ENCODE measurements around the gene FANCD2.
"Not testable (repeated sequence)": the region's sequence is repeated elsewhere in the genome, so short reads cannot be mapped to it uniquely, and the experiment has no call there.

Gene FANCD2

DNA sequence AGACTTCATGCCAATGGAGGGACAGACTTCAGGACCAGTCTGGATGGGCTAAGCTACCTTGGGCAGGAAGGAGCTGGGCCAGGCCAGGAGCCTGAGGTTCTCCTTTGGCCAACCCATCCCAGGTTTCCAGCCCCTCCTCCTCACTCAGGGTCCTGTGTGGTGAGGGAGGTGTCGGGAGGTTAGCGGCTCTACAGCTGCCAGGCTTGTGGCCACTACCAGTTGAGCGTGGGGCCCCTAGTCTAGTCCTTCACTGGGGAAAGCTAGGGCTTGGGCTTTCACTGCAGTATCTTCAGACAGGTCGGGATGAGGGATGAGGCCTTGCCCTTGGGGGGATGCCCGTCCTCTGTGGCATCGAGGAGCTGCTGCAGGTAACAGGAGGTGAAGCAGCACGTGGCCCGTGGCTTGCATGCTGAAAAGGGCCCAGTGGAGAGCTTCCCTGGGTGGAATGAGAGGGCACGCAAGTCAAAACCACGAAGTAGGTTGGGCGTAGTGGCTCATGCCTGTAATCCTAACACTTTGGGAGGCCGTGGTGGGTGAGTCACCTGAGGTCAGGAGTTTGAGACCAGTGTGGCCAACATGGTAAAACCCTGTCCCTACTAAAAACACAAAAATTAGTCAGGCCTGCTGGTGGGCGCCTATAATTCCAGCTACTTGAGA, 8.5 kb upstream of the FANCD2 start:
- no peak for DNase-seq

DNA sequence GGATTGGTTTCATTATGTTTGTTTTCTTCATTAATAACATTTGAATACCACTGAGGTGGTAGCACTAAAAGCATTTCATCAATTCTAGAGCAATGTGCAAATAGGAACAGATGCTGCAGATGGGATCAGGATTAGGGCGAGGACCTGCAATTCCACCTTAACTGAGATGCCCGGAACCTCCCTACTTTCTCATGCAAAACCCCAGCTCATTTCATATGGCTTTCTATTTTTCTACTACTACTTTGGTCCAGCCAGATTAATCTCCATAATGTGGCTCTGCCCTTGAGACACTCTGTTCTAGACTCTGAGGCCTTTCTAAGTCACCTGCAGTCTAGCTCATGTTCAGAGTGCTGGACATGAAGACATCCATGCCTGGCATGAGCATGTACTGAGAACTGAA, 7.4 kb upstream of the FANCD2 start:
- not testable (repeated sequence) for DNase-seq

DNA sequence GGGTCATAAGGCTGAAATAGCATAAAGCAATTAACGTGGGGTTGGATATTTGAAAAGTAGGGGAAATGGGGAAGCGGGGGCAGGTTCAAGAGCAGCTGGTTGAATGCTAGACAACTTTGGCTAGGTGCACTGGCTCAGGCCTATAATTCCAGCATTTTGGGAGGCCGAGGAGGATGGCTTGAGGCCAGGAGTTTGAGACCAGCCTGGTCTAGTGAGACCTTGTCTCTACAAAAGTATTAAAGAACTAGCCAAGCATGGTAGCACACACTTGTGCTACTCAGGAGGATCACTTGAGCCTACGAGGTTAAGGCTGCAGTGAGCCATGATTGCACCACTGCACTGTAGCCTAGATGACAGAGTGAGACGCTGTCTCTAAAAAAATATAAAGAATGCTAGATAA, 6.9 kb upstream of the FANCD2 start:
- DNase-seq = no peak

DNA sequence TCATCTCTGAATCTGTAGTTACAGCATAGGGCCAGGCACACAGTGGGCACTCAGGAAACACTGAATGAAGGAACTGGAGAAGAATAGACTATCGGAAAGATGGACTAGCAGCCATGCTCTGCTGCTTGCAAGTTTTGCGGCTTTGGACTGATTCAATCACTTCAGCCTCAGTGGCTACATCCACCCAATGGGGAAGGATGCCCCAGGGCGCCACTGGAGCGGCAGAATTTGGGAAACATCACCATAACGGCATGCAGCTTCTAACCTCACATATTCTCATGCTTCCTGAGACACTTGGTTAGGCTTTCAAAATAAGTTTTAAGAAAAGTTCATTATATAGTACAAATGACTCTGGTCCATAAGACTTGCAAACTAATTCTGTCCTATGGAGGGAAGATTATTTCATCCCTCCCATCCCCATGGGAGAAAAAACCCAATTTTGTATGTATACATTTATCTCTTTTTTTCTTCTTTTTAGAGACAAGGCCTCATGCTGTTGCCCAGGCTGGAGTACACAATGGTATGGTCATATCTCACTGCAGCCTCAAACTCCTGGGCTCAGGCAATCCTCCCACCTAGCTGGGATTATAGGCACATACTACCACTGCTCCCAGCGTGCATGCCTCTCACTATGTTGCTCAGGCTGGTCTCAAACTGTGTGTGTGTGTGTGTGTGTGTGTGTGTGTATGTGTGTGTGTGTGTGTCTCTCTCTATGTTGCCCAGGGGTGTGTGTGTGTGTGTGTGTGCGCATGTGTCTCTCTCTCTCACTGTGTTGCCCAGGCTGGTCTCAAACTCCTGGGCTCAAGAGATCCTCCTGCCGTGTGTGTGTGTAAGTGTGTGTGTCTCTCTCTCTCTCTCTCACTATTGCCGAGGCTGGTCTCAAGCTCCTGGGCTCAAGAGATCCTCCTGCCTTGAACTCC, 4.1 kb upstream of the FANCD2 start:
- DNase-seq = no peak

DNA sequence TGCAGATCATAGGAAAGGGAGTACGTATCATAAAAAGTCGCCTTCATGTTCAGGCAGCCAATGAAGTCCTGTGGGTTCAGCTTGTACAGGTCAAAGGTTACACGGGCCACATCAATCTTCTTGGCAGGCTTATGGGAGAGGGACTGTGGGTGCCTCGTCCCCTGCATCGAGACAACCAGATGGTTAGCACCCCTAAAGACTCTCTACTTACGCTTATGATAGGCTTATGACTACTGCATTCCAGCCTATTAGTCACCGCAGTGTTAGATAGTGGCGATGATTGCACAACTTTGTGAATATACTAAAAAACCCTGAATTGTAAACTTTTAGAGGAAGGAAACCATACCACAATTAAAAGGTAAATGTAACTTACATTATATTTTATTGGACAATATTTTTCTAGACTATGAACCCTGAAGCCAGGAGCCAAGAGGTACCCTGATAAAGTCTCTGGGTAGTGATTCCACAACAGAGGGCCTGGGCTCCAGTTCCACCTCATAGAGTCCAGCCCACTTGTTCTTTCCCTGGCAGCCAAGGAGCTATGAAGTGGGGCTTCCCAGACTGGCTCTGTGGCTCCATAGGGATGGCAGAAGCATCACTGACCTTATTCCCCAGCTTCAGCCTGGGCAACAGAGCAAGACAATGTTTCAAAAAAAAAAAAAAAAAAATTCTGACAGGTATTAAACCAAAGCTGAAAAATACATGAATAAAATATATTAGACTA, 2.5 kb upstream of the FANCD2 start:
- no peak for DNase-seq

DNA sequence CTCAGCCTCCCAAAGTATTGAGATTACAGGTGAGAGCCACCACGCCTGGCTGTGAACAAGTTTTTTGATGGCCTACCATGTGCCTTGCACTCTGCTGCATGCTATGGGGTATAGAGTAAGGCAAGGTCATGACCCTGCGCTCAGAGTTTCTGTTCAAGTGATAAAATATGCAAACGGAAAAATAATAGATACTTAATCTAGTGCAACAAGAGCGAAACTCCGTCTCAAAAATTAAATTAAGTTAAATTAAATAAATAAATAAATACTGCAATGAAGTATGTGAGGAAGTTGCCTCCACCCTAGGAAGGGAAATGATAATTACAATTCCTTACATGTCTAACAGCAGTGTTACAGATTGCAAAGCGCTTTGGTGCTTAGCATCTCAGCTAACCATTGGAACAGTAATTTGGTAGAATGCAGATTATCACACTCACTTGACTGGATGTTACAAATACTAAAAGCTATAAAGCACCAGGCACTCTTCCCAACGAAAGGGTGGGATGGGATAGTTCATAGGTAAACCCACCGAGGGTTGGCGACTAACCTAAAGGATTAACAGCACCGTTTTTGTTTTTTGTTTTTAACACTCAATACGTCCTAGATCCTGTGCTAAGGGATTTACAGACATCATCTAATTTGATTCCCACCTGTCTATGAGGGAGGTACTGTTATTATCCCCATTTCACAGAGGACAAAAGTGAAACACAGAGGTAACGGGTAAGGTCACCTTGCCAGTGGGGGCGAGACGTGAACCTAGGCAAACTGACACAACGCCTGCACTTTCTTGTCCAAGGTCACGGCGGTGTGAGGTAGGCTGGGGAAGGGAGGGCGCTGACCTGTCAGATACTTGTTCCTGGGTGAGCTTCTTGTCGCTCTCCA, 793 bp upstream of the FANCD2 start:
- no peak for DNase-seq

DNA sequence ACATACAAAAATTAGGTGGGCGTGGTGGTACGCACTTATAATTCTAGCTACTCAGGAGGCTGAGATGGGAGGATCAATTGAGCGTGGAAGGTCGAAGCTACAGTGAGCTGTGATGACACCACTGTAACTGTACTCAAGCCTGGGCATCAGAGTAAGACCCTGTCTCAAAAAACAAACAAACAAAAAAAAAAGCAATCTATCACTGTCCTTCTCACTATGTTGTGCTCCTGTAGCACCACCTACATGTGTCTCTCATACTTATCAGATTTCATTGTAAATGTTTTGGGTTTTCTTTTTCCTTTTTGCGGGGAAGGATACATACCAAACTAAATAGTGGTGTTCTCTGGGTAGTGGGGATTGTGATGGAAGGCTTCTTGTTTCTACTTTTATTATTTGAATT, 14.8 kb downstream of the FANCD2 start:
- no peak for DNase-seq

DNA sequence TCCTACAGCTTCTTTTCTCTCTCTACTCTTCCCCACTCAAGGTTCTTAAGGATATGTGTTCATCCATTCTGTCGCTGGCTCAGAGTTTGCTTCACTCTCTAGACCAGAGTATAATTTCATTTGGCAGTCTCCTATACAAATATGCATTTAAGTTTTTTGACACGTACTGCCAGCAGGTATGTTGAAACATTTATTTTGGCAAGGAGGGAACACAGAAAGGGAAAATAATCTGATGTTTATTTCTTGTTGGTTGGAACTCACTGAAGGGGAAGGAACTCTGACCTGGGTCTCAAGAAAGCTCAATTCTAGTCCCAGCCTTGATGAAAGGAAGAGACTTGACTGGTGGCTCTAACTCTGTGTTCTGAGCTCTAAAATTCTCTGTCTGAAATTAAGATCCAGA, 21.6 kb downstream of the FANCD2 start:
- DNase-seq = no peak

DNA sequence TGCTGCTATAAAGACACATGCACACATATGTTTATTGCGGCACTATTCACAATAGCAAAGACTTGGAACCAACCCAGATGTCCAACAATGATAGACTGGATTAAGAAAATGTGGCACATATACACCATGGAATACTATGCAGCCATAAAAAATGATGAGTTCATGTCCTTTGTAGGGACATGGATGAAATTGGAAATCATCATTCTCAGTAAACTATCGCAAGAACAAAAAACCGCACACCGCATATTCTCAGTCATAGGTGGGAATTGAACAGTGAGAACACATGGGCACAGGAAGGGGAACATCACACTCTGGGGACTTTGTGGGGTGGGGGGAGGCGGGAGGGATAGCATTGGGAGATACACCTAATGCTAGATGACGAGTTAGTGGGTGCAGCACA, 26.8 kb downstream of the FANCD2 start:
- DNase-seq = not testable (repeated sequence)

DNA sequence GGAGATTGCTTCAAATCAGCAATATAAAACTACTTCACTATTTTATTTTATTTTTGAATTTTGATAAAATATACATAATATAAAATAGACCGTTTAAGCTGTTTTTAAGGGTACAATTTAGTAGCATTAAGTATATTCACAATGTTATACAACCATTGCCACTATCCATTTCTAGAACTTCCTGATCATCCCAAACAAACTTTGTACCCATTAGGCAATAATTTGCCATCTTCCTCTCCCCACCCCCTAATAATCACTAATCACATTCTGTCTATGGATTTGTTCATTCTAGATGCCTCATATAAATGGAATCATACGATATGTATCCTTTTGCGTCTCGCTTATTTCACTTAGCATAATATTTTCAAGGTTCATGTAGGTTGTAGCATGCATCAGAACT, 28.9 kb downstream of the FANCD2 start:
- DNase-seq = no peak

DNA sequence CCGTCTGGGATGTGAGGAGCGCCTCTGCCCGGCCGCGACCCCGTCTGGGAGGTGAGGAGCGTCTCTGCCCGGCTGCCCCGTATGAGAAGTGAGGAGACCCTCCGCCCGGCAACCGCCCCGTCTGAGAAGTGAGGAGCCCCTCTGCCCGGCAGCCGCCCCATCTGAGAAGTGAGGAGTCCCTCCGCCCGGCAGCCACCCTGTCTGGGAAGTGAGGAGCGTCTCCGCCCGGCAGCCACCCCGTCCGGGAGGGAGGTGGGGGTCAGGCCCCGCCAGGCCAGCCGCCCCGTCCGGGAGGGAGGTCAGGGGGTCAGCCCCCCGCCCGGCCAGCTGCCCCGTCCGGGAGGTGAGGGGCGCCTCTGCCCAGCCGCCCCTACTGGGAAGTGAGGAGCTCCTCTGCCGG, 43.8 kb downstream of the FANCD2 start:
- DNase-seq = not testable (repeated sequence)

DNA sequence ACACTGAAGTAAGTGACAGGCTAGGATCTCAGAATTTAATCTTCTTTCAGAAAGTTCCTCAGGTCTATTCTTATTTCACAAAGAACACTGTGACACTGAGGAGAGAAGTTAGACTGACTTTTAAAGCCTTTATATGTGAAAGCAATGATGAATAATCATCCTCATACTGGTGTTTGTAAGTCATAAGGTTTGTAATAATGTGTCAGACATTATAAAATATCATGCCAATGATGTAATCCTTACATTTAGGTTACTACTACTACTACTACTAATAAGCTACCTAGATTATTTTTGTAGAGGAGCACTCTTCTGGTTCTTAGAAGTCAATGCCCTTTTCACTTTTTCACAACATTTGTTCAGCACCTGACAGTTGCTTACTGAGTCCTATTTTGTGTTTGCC, 48.4 kb downstream of the FANCD2 start:
- no peak for DNase-seq

DNA sequence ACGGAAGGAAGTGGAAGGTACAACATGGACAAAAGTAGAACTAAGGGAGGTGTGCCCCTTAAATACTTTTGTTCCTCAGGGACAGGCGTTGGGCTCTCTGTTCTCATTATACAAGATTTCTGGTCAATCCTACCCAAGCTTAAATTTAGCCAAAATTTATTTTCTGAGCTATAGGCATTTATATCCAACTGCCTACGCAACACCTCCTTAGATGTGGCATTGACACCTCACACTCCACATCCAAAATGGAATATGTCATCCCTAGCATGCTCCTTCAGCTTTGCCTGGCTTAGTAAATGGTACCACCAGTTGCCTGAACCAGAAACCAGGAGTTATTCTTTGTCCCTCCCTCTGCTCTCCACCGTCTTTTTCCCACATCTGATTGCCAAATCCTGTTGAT, 55.6 kb downstream of the FANCD2 start:
- no peak for DNase-seq

DNA sequence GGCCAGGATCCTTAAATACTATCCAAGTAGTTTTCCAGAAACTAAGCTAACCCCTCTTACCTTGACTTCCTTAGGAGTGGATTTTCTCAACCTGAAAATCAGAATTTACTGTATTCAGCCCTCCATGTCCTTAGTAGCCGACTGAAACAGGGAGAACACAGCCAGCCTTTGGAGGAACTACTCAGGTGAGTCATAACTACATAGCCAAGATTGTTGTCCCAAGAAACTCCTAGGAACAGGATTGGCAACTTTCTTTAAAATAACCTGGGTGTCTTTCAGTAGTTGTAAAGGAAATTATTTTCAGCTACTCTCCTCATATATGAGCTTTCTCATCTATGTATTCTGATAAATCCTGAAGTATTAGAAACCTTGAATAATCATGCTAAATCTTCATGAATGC, 59.5 kb downstream of the FANCD2 start:
- DNase-seq = no peak

DNA sequence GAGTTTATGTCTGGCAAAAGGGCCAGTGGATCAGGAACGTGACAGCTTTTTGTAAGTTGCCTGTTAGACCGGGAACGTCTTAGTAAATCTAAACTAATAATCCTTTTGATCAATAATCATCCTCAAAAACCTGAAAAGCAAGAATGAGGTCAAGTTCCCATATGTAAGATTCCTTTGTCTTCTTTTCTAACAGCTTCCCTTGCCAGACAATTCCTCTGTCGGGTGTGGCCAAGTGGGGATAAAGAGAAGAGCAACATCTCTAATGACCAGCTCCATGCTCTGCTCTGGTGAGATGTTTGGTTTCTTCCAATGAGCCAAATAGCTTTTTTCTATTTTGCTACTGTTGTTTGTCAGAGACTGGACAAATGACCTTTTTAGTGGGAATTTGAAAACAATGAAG, 62.0 kb downstream of the FANCD2 start:
- DNase-seq = no peak

DNA sequence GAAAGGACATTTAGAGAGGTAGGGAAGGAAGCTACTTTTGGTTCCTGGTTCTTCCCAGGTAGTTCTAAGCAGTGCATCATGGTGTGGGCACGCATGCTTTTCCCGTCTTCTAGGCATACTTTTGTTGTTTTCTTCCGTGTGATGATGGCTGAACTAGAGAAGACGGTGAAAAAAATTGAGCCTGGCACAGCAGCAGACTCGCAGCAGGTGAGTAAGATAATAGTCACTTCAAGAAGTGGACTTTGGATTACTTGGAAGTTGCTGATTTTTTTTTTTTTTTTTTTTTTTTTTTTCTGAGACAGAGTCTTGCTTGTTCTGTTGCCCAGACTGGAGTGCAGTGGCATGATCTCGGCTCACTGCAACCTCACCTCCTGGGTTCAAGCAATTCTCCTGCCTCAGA, 63.9 kb downstream of the FANCD2 start:
- DNase-seq = no peak

DNA sequence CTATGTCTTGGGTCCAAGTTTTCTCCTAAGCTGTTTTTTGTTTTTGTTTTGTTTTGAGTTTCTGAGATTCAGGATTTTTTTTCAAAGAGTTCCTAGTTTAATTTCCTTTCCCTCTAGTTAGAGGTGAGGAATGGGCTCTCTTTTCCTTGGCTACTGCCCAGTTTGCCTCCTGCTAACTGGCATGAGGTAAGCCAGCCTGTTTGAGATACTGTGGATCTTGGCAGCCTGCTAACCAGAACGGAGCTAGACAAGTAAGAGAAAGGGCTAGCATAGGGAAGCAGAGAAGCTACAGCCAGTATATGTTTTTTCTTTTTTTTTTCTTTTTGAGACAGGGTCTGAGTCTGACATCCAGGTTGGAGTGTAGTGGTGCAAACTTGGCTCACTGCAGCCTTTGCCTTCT, 64.5 kb downstream of the FANCD2 start:
- DNase-seq = not testable (repeated sequence)

DNA sequence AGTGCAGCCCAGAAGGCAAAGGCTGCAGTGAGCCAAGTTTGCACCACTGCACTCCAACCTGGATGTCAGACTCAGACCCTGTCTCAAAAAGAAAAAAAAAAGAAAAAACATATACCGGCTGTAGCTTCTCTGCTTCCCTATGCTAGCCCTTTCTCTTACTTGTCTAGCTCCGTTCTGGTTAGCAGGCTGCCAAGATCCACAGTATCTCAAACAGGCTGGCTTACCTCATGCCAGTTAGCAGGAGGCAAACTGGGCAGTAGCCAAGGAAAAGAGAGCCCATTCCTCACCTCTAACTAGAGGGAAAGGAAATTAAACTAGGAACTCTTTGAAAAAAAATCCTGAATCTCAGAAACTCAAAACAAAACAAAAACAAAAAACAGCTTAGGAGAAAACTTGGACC, 65.2 kb downstream of the FANCD2 start:
- DNase-seq = not testable (repeated sequence)

DNA sequence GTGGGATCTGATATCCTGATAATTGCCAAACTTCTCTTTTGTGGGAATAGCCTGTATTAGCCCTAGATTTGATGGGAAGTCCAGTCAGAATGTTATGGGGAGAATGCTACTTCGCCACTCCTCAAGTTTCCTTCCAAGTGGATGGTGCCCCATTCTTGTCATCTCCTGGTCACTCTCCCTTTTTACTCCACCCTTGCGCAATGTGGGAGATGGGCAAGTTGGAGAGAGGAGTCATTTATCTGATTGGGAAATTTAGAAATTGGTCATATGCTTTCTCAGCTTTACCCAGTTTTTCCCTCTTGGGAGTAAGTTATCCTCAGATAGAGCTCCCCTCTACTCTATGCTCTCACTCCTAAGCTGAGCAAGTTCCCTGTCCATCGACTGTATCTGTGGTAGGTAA, 67.4 kb downstream of the FANCD2 start:
- no peak for DNase-seq

DNA sequence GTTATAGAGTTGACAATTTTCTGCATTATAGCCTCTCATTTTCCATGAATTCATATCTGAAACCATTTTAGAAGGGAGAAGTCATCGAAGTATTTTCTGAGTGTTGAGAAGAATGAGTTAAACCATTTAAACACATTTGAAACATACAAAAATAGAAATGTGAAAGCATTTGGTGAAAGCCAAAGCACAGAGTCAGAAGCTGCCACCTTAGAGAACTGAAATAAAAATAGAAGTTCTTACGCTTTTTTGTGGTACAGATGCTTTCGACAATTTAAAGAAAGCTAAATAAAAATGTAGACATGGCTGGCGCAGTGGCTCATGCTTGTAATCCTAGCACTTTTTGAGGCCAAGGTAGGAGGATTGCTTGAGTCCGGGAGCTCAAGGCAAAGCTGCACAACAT, 72.8 kb downstream of the FANCD2 start:
- DNase-seq = no peak

DNA sequence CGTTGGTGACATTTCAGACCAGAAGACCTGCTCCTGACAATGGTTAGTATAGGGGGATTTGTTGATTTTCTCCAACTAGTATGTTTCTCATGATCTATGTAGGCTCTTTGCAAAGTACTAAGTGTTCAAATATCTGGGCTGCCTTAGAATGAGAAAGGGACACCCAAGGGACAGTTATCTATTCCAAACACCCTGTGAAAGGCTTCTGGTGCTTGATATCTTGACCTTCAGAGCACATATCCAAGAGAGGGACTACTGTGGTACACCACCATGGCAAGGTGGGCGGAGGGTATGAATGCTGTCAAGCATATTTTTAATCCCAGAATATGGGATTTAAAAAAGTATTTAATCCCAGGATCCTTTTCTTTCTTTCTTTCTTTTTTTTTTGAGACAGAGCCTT, 80.7 kb downstream of the FANCD2 start:
- no peak for DNase-seq

DNA sequence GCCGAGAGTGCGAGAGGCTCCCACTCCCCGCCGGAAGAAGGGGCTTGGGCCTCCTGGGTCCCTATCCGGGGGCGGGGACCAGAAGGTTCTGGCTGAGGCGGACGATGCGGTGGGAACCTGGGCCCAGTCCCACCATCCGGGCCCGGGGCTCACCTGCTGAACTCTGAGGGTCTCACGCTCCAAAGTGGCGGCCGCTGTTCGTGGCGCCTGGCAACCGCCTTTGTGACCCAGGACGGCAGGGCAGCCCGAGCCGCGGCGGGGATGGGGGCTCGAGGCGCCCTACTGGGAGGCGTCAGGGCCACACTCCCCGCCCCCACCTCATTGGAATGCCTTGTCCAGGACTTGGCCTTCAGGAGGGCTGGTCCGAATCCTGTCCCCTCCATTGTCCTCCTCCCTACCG, 81.9 kb downstream of the FANCD2 start, which contains the start of gene FANCD2OS:
TSS of gene FANCD2OS (minus strand) at position 165 of the 400 bp plus-strand sequence. CDS start 3,481 bp downstream, outside the sequence.
- no peak for DNase-seq
